Hepatocyte (in vitro differentiated cells): ENCODE measurements around the gene DOCK1.

Experiments
- CTCF ChIP-seq: fragments of 200-600 bp; sonication (generic); IDR thresholded peaks from 2 replicates; pipeline ENCODE4 v1.5.1; 2016; ENCODE audit warnings: antibody characterized with exemption, mild to moderate bottlenecking; ENCODE audit not compliant: poor library complexity
- EZH2 ChIP-seq: fragments of 200-600 bp; sonication (generic); IDR thresholded peaks from 2 replicates; pipeline ENCODE4 v1.6.1; 2016; ENCODE audit warnings: antibody characterized with exemption, mild to moderate bottlenecking, borderline replicate concordance

GRCh38 chr10:127415901-127416581 is 510.8 kb downstream of the DOCK1 start:
- TF ChIP-seq EZH2 (no peak), CTCF (no peak)
